Osteocyte (in vitro differentiated cells): ENCODE data around the gene SF3A2. TPM values are rescaled to one million over a fixed set of nuclear protein-coding genes. Genes with fewer than 3 reads are reported as not detected.

Experiments
- DNase-seq: peaks from one replicate; pipeline ENCODE4 v3.0.0; 2021; ENCODE audit warnings: mixed read lengths; ENCODE audit not compliant: unreplicated experiment; ENCODE audit errors: extremely low spot score
- H3K27ac Mint-ChIP-seq: one replicate; pipeline ENCODE4 v1.8.0; 2021; ENCODE audit warnings: mild to moderate bottlenecking, mixed read lengths; ENCODE audit not compliant: unreplicated experiment
- H3K27me3 Mint-ChIP-seq: one replicate; pipeline ENCODE4 v1.8.0; 2021; ENCODE audit warnings: mixed read lengths; ENCODE audit not compliant: unreplicated experiment
- H3K36me3 Mint-ChIP-seq: one replicate; pipeline ENCODE4 v1.8.0; 2021; ENCODE audit warnings: mixed read lengths; ENCODE audit not compliant: unreplicated experiment
- H3K4me1 Mint-ChIP-seq: one replicate; pipeline ENCODE4 v1.8.0; 2021; ENCODE audit warnings: mixed read lengths; ENCODE audit not compliant: unreplicated experiment
- H3K4me3 Mint-ChIP-seq: one replicate; pipeline ENCODE4 v1.8.0; 2021; ENCODE audit warnings: mild to moderate bottlenecking, moderate library complexity, mixed read lengths; ENCODE audit not compliant: unreplicated experiment
- H3K9me3 Mint-ChIP-seq: one replicate; pipeline ENCODE4 v1.8.0; 2021; ENCODE audit warnings: mixed read lengths; ENCODE audit not compliant: unreplicated experiment
- CTCF ChIP-seq: fragments of 200-600 bp; sonication (generic); IDR thresholded peaks from 2 replicates; pipeline ENCODE4 v1.5.0; 2021; ENCODE audit warnings: antibody characterized with exemption, mild to moderate bottlenecking, moderate library complexity
- total RNA-seq: library from RNA; stranded (reverse); gene quantifications from 2 replicates; pipeline ENCODE4 v1.2.1, GENCODE V29; 2021

The SF3A2 gene
- total RNA-seq, 1 donor from 2014 or later: 102 TPM

GRCh38 chr19:2214251-2214650, 22.4 kb upstream of the SF3A2 start:
- Mint-ChIP-seq H3K27ac (no peak overlapping the region), H3K9me3 (no peaks in the 10 kb centered on the region), H3K27me3 (no peaks in the 10 kb centered on the region), H3K4me3 (no peak overlapping the region), H3K36me3 (peaks cover 43% of the 10 kb centered on the region), H3K4me1 (peaks cover 4% of the 10 kb centered on the region)
- TF ChIP-seq CTCF: no peak
- DNase-seq: no peak

- DNase-seq: no peak
- H3K4me3 Mint-ChIP-seq: no peak overlapping the region
- H3K4me1 Mint-ChIP-seq: no peaks in the 10 kb centered on the region
- no peaks in the 10 kb centered on the region for H3K27me3 Mint-ChIP-seq
- no peak overlapping the region for H3K27ac Mint-ChIP-seq
- H3K9me3 Mint-ChIP-seq: no peaks in the 10 kb centered on the region
- TF ChIP-seq CTCF: no peak
- peaks cover 40% of the 10 kb centered on the region for H3K36me3 Mint-ChIP-seq
Measured at GRCh38 chr19:2215281-2215751, 21.3 kb upstream of the SF3A2 start.

- peaks cover 12% of the 10 kb centered on the region for H3K4me1 Mint-ChIP-seq
- H3K4me3 Mint-ChIP-seq: no peak overlapping the region
Measured at GRCh38 chr19:2216361-2217225, 20.0 kb upstream of the SF3A2 start.

GRCh38 chr19:2217591-2217990, 19.0 kb upstream of the SF3A2 start:
- peaks cover 14% of the 10 kb centered on the region for H3K4me1 Mint-ChIP-seq
- peaks cover 32% of the 10 kb centered on the region for H3K36me3 Mint-ChIP-seq
- DNase-seq: no peak
- no peak overlapping the region for H3K4me3 Mint-ChIP-seq
- H3K27me3 Mint-ChIP-seq: no peaks in the 10 kb centered on the region
- H3K27ac Mint-ChIP-seq: no peak overlapping the region
- H3K9me3 Mint-ChIP-seq: no peaks in the 10 kb centered on the region
- no peak for TF ChIP-seq CTCF

More at GRCh38 chr19:2216361-2217225, 20.0 kb upstream of the SF3A2 start:
- H3K27ac Mint-ChIP-seq: peak overlapping the region; percentile 13
- H3K9me3 Mint-ChIP-seq: no peaks in the 10 kb centered on the region
- TF ChIP-seq CTCF: no peak
- no peaks in the 10 kb centered on the region for H3K27me3 Mint-ChIP-seq
- DNase-seq: no peak
- peaks cover 38% of the 10 kb centered on the region for H3K36me3 Mint-ChIP-seq

- no peaks in the 10 kb centered on the region for H3K9me3 Mint-ChIP-seq
- peaks cover 36% of the 10 kb centered on the region for H3K36me3 Mint-ChIP-seq
- no peak for DNase-seq
- TF ChIP-seq CTCF: no peak
- no peak overlapping the region for H3K27ac Mint-ChIP-seq
- peaks cover 14% of the 10 kb centered on the region for H3K4me1 Mint-ChIP-seq
- H3K27me3 Mint-ChIP-seq: no peaks in the 10 kb centered on the region
- no peak overlapping the region for H3K4me3 Mint-ChIP-seq
Measured at GRCh38 chr19:2219726-2220125, 16.9 kb upstream of the SF3A2 start.
